GM21529 (cell line): Measurements from ENCODE around the gene GAMT.

ENCODE experiments used
- ATAC-seq: cut with Tn5 transposase; IDR thresholded peaks from one replicate; pipeline ENCODE4 v1.9.1; 2021; ENCODE audit not compliant: unreplicated experiment

GAMT gene

GRCh38 chr19:1418951-1419738 lies 17.8 kb upstream of the GAMT start:
- ATAC-seq = no peak

DNA sequence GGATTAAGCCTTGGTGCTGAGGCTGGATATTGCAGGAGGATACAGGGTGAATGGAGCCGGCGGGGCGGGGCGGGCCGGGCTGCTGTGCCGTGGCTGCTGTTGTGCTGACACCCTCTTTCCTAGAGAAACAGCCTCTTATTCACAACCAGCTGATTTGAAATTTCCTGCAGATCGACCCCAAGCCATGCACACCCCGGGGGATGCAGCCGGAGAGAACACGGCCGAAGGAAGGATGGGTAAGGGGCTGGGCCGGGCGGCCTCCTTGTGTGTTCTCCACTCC lies 17.1 kb upstream of the GAMT start:
- no peak for ATAC-seq

DNA sequence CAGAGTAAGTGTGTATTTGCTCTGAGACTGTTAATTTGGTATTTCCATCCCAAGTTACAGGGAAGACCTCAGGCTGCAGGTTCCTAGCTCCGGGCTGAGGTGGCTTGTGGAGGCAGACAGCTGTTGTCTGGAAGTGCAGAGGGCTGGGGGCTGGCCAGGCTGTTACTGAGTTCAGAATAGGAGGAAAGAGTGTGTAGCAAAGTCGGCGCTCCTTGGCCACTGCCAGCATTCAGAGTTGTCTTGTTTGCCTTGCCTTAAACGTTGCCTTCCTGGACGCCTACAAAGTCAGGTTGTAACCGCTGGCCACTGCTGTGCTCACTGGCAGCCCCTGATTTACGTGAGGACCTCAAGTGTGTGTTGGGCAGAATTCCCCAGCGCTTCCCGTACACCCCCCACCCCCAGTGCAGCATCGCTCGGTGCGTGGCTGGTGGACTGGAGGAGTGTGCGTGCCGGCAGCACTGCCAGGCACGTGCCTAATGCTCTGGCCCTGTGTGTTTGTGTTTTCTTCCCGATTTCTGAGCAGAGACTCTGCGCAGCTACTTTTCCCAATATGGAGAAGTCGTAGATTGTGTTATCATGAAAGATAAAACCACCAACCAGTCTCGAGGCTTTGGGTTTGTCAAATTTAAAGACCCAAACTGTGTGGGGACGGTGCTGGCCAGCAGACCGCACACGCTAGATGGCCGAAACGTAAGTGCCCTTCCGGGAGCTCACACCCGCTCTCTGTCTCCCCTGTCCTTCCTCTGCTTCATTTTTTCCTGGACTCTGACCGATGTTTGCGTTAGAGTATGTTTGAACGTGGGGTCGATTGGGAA lies 16.5 kb upstream of the GAMT start:
- ATAC-seq = no peak

- no peak for ATAC-seq
These were observed 15.8 kb upstream of the GAMT start for GRCh38 chr19:1417145-1417544.

DNA sequence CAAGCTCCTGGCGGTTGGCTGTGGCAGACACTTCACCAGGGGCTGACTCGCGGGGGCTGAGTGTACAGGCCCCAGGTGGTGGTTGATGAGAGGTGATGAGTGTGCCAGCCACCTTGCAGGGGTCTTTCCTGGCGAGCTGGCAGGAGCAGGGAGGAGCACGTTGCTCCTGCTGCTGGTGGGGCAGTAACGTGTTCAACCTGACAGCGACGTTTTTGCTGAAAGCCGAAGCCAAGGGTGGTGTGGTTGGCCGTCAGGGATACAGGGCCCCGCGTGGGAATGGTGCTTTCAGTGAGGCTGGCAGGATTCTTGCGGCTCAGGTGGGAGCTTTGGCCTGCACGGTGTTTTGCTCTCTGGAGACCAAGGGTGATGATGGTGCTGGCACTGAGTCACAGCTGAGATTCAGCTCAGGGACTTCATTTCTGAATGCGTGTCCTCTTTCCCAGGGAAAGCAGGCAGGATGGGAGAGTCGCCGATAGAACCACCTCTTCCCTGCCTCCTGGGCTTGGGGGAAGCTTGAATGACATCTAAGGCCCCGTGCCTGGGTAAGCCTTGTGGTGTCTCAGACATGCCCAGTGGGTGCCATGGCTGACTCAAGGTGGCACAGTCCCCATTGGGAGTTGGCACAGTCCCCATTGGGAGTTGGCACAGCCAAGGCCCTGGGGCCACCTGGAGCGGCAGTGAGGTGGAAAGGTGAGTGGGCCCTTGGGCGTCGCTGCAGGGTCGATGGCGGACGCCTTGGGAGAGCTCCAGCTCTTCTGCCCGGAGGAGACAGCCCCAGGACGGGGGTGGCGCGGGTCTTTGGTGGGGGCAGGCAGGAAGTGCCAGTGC lies 14.9 kb upstream of the GAMT start:
- no peak for ATAC-seq

- no peak for ATAC-seq
These were observed 11.9 kb upstream of the GAMT start for GRCh38 chr19:1412995-1413800.

DNA sequence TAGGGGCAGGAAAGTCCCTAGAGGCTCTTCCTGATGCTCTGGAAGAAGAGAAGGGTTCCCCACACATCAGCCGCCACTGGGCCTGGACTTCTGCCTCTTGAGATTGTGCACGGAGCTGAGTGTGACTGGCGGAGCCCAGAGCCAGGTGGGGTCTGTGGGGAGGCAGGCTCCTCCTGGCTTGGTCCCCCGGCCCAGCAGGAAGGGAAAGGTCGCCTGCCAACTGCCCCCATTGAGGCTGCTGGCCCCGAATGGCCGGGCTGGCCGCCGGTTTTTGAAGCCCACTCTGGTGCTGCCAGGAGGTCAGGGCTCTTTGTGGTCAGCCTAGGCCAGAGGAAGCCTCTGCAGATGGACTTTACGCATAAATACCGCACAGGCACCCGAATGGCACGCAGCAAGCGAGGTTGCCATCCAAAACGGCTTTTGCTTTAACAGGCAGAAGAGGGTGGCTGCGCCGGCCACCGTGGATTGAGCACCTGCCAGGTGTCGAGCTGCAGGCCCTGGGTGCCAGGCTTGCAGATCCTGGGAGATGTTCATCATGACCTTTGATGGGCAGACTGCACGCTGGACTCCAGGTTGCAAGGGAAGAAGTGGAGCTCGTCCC lies 11.1 kb upstream of the GAMT start:
- no peak for ATAC-seq

DNA sequence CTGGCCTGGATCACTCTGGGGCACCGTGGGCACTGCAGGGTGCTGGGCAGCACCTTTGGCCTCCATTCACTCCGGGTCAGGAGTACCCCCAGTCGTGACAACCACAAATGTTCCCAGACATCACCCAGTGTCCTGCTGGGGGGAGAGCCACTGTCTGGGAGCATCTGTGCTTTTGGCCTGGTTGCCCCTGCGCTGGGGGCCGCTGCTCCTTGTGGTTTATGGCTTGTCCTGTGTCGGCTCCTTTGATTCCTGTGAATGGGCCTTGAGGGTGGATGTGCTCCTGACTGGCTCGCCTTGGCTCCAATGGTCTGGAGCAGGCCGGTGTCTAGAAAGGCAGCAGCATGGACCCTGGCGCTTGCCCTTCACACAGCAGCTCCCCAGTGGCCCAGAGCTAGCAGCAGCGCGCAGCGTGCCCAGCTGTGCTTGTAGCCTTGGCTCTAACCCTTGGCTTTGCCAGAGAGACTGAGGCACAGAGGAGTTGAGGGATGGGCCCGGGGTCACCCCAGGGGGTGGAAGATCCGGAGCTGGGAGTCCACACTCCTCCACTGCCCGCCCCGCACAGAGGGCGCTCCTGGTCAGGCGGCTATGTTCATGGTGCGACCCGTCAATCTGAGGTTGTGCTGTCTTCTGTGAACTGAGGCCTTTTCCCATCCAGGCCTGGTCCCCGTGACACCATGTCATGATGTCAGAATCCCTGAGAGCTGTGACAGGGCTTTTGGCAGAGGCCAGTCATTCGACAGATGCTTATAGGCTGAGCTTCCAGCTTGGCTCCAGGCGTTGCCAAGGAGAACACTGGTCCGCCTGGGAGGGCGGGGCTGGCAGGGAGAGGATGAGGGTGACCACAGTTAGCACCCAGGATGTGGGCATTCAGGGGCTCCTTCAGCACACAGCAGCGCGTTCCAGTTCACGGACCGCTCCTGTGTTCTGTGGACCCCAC lies 10.2 kb upstream of the GAMT start:
- ATAC-seq = no peak

GRCh38 chr19:1410789-1411188 lies 9.4 kb upstream of the GAMT start:
- ATAC-seq = no peak

GRCh38 chr19:1410136-1410786 lies 8.9 kb upstream of the GAMT start:
- ATAC-seq = no peak

GRCh38 chr19:1409204-1410005 lies 8.1 kb upstream of the GAMT start:
- ATAC-seq = no peak

DNA sequence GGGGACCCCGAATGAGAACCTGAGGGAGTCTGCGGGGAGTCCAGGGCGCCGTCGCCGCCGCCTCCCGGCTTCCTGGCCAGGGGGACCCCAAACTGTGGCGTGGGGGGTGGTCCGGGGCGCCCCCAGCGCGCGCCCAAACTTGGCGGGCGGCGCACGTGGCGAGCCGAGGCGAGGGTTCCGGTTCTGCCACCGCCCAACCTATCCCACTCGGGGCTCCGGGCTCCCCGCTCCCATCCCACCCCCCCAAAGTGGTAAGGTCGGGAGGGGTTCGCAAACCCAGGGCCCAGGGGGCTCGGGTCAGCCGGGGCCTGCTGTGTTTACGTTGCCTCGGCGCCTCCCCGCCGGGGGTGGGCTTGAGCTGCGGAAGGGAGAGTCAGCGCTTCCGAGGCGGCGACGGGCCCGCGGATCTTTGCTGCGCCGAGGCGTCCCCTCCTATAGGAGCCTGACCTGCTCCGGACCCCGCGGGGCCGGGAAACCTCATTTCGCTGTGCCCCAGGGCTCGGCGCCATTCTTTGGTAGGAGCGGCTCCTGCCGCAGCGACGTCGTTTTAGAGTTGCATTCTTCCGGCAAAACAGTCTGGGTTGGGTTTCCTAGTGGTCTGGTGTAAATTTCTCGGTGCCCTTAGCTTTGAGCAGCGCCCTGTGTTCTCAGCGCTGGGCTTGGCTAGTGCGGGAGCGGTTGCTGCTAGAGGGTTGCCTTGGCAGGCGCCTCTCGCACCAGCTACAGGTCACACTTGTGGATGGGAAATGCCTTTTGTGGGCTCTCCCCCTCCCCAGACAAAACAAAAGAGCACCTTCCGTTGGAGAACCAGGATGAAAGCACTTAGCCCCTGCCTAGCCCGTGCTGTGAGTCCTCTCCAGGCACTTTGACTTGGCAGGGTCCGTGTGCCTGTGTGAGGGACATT lies 7.2 kb upstream of the GAMT start:
- ATAC-seq = peak; percentile 13

DNA sequence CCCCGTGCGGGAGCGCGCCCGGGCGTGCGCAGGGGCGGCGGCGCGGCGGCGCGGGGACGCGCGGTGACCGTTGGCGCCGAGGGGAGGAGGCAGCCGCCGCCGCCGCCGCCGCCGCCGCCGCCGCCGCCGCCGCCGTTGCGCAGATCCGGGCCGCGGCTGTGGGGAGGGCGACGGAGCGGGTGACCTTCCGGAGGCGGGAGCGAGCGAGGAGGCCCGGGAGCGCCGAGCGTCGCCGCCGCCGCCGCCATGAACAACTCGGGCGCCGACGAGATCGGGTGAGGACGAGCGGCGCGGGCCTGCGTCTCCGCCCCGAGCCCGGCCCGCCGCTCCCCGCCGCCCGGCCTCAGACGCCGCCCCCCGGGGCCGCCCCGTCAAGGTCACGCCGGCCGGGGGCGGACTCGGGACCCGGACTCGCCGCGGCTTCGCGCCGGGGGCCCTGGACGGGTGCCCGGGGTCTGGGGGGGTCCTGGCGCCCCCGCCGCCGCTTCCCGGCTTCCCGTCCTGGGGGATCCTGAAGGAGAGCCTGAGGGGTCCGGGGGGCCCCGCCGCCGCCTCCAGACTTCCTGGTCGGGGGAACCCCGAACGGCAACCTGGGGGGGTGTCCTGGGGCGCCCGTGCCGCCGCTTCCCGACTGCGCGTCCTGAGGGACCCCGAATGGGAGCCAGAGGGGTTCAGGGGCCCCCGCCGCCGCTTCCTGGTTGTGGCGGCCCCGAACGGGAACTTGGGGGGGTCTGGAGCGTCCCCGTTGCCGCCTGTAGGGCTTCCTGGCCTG lies 6.4 kb upstream of the GAMT start, which contains the start of gene DAZAP1:
Gene DAZAP1 (plus strand): TSS at position 59 of the 772 bp plus-strand sequence. CDS start 188 bp downstream, at position 247.
- ATAC-seq = peak; percentile 22

DNA sequence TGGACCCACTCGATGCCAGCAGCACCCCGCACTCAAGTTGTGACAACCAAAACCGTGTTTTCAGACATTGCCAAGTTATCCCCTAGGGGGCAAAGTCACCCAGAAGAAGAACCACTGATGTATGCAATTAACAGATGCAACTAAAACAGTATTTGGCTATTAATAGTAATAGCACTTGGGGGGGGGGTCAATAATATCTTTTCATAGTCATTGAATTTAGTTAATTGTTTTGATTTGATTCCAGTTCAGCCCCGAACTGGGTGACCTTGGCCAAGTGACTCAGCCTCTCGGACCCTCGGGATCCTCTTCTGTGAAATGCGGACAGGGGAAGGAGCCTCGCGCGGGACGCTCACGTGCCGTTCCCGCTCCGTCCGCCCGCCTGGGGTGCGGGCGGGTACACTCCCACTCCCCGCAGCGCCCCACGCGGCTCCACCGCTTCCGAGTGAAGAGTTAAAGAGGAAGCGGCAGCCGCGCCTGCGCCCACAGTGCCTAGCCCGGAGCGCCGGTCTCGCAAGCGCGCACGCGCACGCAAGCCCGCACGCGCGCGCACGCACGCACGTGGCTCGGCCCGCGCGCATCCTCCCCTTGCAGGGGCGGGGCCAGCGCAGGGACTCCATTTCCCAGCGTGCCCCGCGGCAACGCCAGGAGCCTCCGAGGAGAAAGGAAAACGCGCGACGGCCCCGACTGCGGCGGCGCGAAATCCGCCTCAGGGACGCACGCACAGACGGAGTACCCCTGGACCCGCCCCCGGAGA lies 5.6 kb upstream of the GAMT start:
- ATAC-seq = peak; percentile 58

DNA sequence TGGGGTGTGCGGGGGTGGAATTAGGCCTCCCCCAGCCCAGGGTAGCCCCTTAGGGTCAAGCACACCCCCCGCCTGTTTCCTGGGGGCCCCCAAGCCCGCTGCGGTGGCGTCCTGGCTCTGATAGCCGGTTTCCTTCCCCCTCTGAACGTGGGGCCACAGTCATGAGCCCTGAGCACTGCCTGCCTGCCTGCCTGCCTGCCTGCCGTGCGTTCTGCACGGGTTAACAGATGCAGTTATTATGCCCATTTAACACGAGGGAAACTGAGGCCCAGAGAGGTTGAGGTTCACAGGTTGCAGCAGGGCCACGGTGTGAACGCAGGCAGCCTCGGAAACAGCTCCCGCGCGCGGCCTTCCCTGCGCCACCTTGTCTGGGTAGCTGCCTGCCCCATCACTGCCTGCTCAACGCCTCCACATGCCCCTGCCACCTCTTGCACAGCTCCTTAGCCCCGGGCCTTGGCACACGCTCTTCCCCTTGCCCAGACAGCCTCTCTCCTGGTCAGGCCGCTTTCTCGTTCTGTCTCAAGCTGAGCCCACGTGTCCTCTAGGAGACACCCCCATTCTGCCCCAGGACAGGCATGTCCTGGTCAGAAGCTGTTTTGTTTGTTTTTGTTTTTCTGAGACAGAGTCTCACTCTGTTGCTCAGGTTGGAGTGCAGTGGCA lies 1.2 kb upstream of the GAMT start:
- ATAC-seq = no peak
